Spinal cord (tissue), 10 donors: ENCODE data around the gene SH3GL2. TPM values are rescaled to one million over a fixed set of nuclear protein-coding genes. Genes with fewer than 3 reads are reported as not detected.
A peak's percentile ranks its signal among the peaks of the same experiment; 100 is the strongest.

Source experiments
- DNase-seq, 6 donors: peaks; one replicate each; pipeline versions ENCODE4 v3.0.0 to v3.0.0-alpha.2; 2013 to 2015; ENCODE audit warnings: low spot score in 6 of 6, low read depth in 4 of 6
- H3K27ac ChIP-seq: one replicate; pipeline ENCODE4 v1.5.1; 2013; ENCODE audit warnings: low read depth, low read length, control low read depth
- H3K27me3 ChIP-seq: one replicate; pipeline ENCODE4 v1.6.1; 2013; ENCODE audit warnings: low read length; ENCODE audit not compliant: control insufficient read depth, insufficient read depth
- H3K36me3 ChIP-seq: one replicate; pipeline ENCODE4 v1.6.1; 2013; ENCODE audit warnings: low read length; ENCODE audit not compliant: control insufficient read depth, insufficient read depth
- H3K4me1 ChIP-seq: one replicate; pipeline ENCODE4 v1.6.1; 2013; ENCODE audit warnings: low read length; ENCODE audit not compliant: control insufficient read depth, insufficient read depth
- H3K4me3 ChIP-seq: one replicate; pipeline ENCODE4 v1.5.1; 2013; ENCODE audit warnings: low read depth, low read length, control low read depth
- H3K9me3 ChIP-seq: one replicate; pipeline ENCODE4 v1.6.1; 2013; ENCODE audit warnings: low read length; ENCODE audit not compliant: control insufficient read depth, insufficient read depth
- WGBS: methylation state at CpG from one replicate; pipeline ENCODE4 v1.1.5; 2013; ENCODE audit warnings: missing lambda C conversion rate; ENCODE audit not compliant: insufficient coverage; 5-methylcytosine and 5-hydroxymethylcytosine counted together
- long read RNA-seq, 4 donors: transcript quantifications; one replicate each; lab custom pipeline, GENCODE V29; 2026
- polyA plus RNA-seq, 2 donors: library from polyadenylated mRNA; unstranded; fragments of 120-200 nt; gene quantifications; one replicate each; pipeline ENCODE4 v1.2.1, GENCODE V29; 2013; ENCODE audit not compliant: insufficient read length in 2 of 2
- total RNA-seq, 2 donors: library from RNA; depleted of rRNA in 1 of 2; stranded (reverse); fragments of 120-200 nt in 1 of 2; fragments of >200 nt in 1 of 2; gene quantifications; one replicate each; pipeline versions ENCODE4 v1.2.3 to v1.2.4, GENCODE V29; 2013 to 2014
- donor health status: healthy.

SH3GL2 gene
- total RNA-seq (10 to 100 TPM; 20.1 to 59.7 TPM), polyA plus RNA-seq (10 to 100 TPM; 61.7 to 72.3 TPM)
- long read RNA-seq, donor 1, transcript SH3GL2-201 (9 exons, 2,565 nt), result major isoform, 24 of 24 reads
- long read RNA-seq, donor 1, partial matches to known transcripts, result 0 of 24 reads
- long read RNA-seq, donor 1, other reads (novel, unspliced or antisense), result 0 of 24 reads
- long read RNA-seq, donor 2, transcript SH3GL2-201 (9 exons, 2,565 nt), result major isoform, 9 of 9 reads
- long read RNA-seq, donor 2, partial matches to known transcripts, result 0 of 9 reads
- long read RNA-seq, donor 2, other reads (novel, unspliced or antisense), result 0 of 9 reads
- long read RNA-seq, donor 3, transcript SH3GL2-201 (9 exons, 2,565 nt), result major isoform, 5 of 5 reads
- long read RNA-seq, donor 3, partial matches to known transcripts, result 0 of 5 reads
- long read RNA-seq, donor 3, other reads (novel, unspliced or antisense), result 0 of 5 reads
- long read RNA-seq, donor 4, partial matches to known transcripts, result 0 of 2 reads
- long read RNA-seq, donor 4, other reads (novel, unspliced or antisense), result 0 of 2 reads

DNA sequence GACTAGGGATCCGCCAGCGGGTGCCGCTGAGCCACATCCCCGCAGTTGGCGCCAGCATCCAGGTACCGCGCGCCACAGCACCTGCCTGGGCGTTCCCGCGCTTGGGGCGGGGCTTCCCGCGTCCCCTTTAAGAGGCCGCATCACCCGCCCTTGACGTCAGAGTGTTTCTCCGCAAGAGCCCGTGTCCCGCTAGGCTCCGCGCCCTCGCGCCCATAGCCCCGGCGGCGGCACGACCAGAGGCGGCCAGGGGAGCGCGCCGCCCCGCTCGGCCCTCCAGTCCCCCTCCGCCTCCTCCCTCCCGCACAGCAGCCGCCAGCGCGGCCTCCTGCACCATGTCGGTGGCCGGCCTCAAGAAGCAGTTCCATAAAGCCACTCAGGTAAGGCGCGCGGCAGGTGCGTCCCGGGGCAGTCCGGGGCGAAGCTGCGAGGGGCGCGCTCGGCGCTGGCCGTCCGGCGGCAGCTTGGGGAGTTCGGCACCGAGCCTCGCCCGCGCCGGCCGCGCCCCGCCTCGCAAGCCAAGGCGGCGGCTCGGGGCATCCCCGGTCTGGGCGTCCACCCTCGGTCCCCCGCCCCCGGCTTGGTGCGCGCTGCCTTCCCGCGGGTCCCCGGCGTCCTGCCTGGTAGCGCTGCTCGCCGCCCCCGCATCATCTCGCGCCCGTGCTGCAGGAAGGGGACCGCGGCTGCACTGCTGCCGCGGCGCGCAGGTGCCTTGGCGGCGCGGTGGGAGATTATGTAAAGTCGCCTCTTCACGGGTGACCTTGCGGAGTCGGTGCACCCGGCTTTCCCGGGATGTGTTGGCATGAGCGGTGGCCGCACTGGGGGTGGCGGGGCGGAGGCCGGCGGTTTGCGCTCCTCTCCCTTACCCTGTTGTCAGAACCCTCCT is at the start of gene SH3GL2:
Gene SH3GL2, plus strand, starts transcription at position 156 of the 883 bp plus-strand sequence.
- H3K4me1 ChIP-seq, result peaks cover 6% of the 10 kb centered on the region
- peak in 5 of 6 donors; percentile 59 to 95 (median 73) for DNase-seq
- H3K27ac ChIP-seq, result peak within 1 kb of the TSS; percentile 43
- H3K4me3 ChIP-seq, result peak within 1 kb of the TSS; percentile 55
- no peaks in the 10 kb centered on the region for H3K9me3 ChIP-seq
- WGBS, result under 1% methylated on average over 103 of the region's 109 CpGs
- no peaks in the 10 kb centered on the region for H3K36me3 ChIP-seq
- H3K27me3 ChIP-seq, result peaks cover 16% of the 10 kb centered on the region

DNA sequence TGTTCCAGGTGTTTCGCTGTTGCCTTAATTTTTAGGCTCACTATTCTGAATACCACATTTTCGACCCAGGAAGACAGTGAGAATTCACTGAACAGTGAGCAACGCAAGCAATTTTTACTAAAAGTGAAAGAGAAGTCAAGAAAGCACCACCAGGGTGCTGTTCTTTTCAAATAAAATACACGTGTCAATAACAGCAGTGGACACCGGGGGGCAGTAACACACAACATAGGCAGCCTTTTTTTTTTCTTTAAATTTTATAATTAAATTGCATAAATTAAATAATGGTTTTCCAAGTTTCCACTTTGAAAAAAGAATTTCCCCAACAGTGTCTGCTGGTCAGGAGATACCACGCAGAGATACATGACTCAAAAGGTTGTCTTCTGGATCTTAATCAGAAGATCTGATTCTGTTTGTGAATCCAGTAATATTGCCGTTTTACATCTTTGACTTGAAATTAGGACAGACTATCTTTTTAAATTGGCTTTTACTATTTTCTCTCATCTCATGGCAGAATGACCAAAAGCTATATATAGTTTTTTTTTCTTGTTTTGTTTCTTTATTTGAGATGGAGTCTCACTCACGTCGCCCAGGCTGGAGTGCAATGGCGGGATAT is 47.1 kb upstream of the SH3GL2 start:
- 100% methylated on average over 3 of the region's 10 CpGs for WGBS
- H3K9me3 ChIP-seq, result no peaks in the 10 kb centered on the region
- no peaks in the 10 kb centered on the region for H3K27me3 ChIP-seq
- peak overlapping the region; percentile 33 for H3K27ac ChIP-seq
- H3K4me1 ChIP-seq, result no peaks in the 10 kb centered on the region
- DNase-seq, result peak; percentile 24 to 87 (median 54)
- no peaks in the 10 kb centered on the region for H3K36me3 ChIP-seq
- H3K4me3 ChIP-seq, result peak overlapping the region; percentile 2

DNA sequence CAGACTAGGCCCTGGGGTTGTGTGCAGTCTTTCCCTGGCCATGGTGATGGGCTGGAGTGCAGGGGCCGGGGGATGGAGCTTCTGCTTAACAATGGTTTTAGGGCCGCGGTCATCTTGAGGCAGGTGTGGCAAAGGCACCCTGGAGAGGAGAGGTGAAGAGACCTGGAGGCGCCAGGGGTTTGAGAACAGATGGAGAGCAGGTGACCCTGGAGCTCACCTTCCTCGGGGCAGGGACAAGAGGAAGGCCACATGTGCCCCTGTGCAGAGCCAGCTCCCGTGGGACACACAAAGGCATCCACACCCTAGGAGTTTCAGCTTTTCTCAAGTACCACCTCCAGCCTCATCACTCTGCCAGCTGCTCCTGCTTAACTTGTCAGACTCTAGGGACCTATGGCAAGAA is 46.4 kb upstream of the SH3GL2 start:
- H3K27ac ChIP-seq, result no peak overlapping the region
- H3K27me3 ChIP-seq, result no peaks in the 10 kb centered on the region
- H3K4me1 ChIP-seq, result no peaks in the 10 kb centered on the region
- no peak for DNase-seq
- H3K4me3 ChIP-seq, result no peak overlapping the region
- no peaks in the 10 kb centered on the region for H3K9me3 ChIP-seq
- 82% methylated on average over 5 of the region's 6 CpGs for WGBS
- no peaks in the 10 kb centered on the region for H3K36me3 ChIP-seq

DNA sequence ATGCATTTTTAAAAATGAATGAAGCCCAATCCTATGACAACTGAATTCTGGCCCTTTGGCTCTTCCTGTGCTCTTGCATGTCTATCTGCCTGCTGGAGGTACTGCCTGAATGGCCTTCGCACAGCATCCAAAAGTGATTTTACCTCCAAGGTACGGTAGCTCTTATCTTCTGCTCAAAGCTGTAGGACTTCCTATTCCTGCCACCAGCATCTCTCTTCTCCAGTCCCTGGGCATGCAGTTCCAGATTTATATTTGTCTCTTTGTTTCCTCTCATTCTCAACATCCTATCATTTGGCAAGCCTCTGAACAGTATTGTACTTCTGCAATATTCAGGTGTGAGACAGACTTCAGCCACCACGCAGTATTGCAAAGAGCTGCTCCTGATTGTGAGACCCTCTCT is 43.7 kb upstream of the SH3GL2 start:
- Histone ChIP-seq H3K9me3 (no peaks in the 10 kb centered on the region), H3K27me3 (no peaks in the 10 kb centered on the region), H3K4me1 (no peaks in the 10 kb centered on the region), H3K27ac (no peak overlapping the region), H3K36me3 (no peaks in the 10 kb centered on the region), H3K4me3 (no peak overlapping the region)
- no peak for DNase-seq
- WGBS, result 100% methylated on average over 2 of the region's 3 CpGs

DNA sequence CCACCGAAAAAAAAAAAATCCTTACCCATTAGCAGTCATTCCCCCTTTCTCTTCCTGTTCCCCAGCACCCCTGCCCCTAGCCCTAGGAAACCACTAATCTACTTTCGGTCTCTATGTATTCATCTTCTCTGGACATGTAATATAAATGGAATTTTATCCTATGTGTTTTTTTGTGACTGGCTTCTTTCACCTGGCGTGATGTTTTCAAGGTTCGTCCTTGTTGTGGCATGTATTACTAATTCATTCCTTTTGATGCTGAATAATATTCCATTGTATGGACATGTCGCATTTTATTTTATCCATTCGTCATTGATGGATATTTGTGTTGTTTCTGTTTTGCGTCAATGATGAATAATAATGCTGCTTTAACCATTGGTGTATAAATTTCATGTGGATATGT is 42.8 kb upstream of the SH3GL2 start:
- no CpG with 5 or more reads among the region's 7 CpGs for WGBS
- no peaks in the 10 kb centered on the region for H3K27me3 ChIP-seq

DNA sequence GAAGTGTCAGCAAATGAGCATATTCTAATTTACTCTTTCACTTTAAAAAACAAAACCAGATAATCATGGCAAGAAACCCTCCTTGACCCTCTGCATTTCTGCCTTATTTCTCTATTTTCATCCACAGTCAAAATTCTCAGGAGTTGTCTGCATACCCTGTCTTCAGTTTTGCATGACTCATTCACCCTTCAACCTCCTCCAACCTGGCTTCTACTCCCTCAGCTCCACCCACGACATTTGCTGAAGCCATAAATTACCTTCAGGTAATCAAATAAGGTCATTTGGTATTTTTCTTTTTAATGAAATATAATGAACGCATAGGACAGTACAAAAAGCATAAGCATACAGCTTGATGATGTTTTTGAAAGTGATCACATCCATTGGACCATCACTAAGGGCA is 27.8 kb upstream of the SH3GL2 start:
- no CpG with 5 or more reads among the region's 2 CpGs for WGBS

More for the DNA sequence above, 42.8 kb upstream of the SH3GL2 start:
- H3K9me3 ChIP-seq, result no peaks in the 10 kb centered on the region
- H3K4me1 ChIP-seq, result no peaks in the 10 kb centered on the region
- DNase-seq, result no peak
- no peaks in the 10 kb centered on the region for H3K36me3 ChIP-seq
- H3K27ac ChIP-seq, result no peak overlapping the region
- H3K4me3 ChIP-seq, result no peak overlapping the region

DNA sequence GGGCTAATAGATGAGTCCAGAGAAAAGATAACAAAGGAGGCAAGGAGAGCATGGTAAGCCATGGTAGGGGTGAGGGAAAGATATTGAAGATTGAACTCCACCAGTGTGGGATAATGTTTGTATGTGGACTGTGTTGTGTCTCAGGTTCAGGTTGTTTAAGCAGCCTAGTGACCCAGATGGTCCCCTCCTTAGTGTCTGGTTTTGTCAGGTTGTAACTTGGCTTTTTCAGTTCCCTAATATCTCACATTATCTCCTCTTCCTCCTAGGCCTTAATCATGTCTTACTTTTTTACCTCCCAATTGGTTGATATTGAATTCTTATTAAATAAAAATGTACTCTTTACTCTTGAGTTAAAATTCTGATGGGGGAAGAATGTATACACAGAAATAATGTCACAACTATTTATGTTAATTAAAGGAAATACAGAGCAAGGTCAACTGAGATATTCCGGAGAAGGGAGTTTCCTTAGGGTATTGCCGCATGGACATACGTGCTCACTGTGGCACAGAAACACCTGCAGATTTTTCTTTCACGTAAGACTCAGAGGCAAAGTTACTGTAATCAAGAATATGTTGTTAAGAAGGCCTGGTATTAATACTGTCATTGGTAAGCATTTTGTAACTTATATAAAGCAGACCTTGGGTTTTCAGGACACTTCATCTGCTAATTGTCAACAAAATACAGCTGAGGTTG is 23.4 kb upstream of the SH3GL2 start:
- no peak for DNase-seq
- WGBS, result no CpG with 5 or more reads among the region's 4 CpGs
- H3K36me3 ChIP-seq, result no peaks in the 10 kb centered on the region
- H3K27ac ChIP-seq, result no peak overlapping the region
- no peaks in the 10 kb centered on the region for H3K27me3 ChIP-seq
- no peak overlapping the region for H3K4me3 ChIP-seq
- H3K9me3 ChIP-seq, result no peaks in the 10 kb centered on the region
- H3K4me1 ChIP-seq, result no peaks in the 10 kb centered on the region

More for the DNA sequence above, 27.8 kb upstream of the SH3GL2 start:
- no peak for DNase-seq
- H3K4me3 ChIP-seq, result no peak overlapping the region
- H3K27me3 ChIP-seq, result no peaks in the 10 kb centered on the region
- no peak overlapping the region for H3K27ac ChIP-seq
- H3K36me3 ChIP-seq, result no peaks in the 10 kb centered on the region
- no peaks in the 10 kb centered on the region for H3K4me1 ChIP-seq
- H3K9me3 ChIP-seq, result peaks cover 4% of the 10 kb centered on the region

DNA sequence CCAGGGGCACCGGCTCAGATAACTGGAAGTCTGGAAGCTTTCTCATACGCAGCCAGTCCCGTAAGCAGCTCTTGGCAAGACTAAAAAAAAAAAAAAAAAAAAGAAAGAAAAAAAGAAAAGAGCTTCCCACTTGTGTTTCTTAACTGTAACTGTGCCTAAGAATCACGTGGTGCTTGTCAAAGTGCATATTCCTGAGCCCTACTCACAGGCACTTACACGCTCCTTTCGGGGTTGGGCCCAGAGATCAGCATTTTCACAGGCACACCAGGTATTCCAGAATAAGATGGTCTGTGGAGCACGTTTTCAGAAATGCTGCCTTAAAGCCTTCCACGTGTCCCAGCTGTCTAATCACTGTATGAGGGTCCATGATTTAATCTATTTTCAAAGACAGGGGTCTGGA is 22.6 kb upstream of the SH3GL2 start:
- H3K9me3 ChIP-seq, result no peaks in the 10 kb centered on the region
- WGBS, result 74% methylated on average over 3 of the region's 8 CpGs
- no peaks in the 10 kb centered on the region for H3K36me3 ChIP-seq
- H3K4me1 ChIP-seq, result no peaks in the 10 kb centered on the region
- H3K27ac ChIP-seq, result no peak overlapping the region
- no peak overlapping the region for H3K4me3 ChIP-seq
- H3K27me3 ChIP-seq, result no peaks in the 10 kb centered on the region
- DNase-seq, result no peak

DNA sequence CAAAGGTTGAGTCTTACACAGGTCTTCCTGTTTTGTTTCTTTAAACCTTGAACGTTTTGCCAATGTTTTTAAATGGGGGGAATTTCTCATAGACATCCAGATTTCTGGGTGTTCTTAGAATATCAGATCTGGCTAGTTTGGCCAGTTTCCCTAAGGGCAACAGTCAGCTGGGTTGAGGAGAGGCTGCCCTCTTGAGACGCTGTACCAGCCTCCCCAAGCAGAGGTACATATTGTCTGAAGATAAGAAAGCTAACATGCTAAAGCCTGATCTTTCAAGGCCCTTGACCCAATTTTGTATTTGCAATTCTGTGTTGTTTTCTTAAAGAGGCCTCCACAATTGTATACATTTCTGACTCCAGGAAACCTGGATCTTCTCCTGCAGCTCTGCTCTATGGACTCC is 21.9 kb upstream of the SH3GL2 start:
- Histone ChIP-seq H3K36me3 (no peaks in the 10 kb centered on the region), H3K4me3 (no peak overlapping the region), H3K27me3 (no peaks in the 10 kb centered on the region), H3K27ac (no peak overlapping the region), H3K9me3 (no peaks in the 10 kb centered on the region), H3K4me1 (no peaks in the 10 kb centered on the region)
- no peak for DNase-seq
- 100% methylated on average over 1 of the region's 2 CpGs for whole genome bisulfite sequencing
